HG02588 (cell line): ENCODE data around the gene HMCN1.
A peak's percentile ranks its signal among the peaks of the same experiment; 100 is the strongest.
"Not testable (repeated sequence)": the region's sequence is repeated elsewhere in the genome, so short reads cannot be mapped to it uniquely, and the experiment has no call there.

Source experiments
- ATAC-seq: cut with Tn5 transposase; IDR thresholded peaks from one replicate; pipeline ENCODE4 v1.9.1; 2021; ENCODE audit warnings: mild to moderate bottlenecking, moderate library complexity; ENCODE audit not compliant: unreplicated experiment

Gene HMCN1

GRCh38 chr1:185739967-185740366 lies 5.8 kb downstream of the HMCN1 start:
- ATAC-seq = peak; percentile 70

- no peak for ATAC-seq
These were observed 7.4 kb downstream of the HMCN1 start for GRCh38 chr1:185741551-185741950.

- no peak for ATAC-seq
These were observed 8.2 kb downstream of the HMCN1 start for GRCh38 chr1:185742403-185742802.

GRCh38 chr1:185745165-185745564 lies 11.0 kb downstream of the HMCN1 start:
- no peak for ATAC-seq

- ATAC-seq = no peak
These were observed 24.9 kb downstream of the HMCN1 start for GRCh38 chr1:185759061-185759460.

GRCh38 chr1:185761841-185762240 lies 27.6 kb downstream of the HMCN1 start:
- ATAC-seq = no peak

- ATAC-seq = no peak
These were observed 33.4 kb downstream of the HMCN1 start for GRCh38 chr1:185767508-185768120.

GRCh38 chr1:185768371-185768770 lies 34.2 kb downstream of the HMCN1 start:
- no peak for ATAC-seq

GRCh38 chr1:185769136-185769535 lies 34.9 kb downstream of the HMCN1 start:
- no peak for ATAC-seq

GRCh38 chr1:185774394-185774793 lies 40.2 kb downstream of the HMCN1 start:
- no peak for ATAC-seq

GRCh38 chr1:185775501-185775900 lies 41.3 kb downstream of the HMCN1 start:
- ATAC-seq = no peak

- ATAC-seq = no peak
These were observed 42.3 kb downstream of the HMCN1 start for GRCh38 chr1:185776522-185776921.

GRCh38 chr1:185783860-185784259 lies 49.7 kb downstream of the HMCN1 start:
- ATAC-seq = not testable (repeated sequence)

GRCh38 chr1:185785586-185785985 lies 51.4 kb downstream of the HMCN1 start:
- ATAC-seq = no peak

- no peak for ATAC-seq
These were observed 52.3 kb downstream of the HMCN1 start for GRCh38 chr1:185786524-185786923.

- ATAC-seq = no peak
These were observed 53.0 kb downstream of the HMCN1 start for GRCh38 chr1:185787238-185787637.

- ATAC-seq = no peak
These were observed 54.2 kb downstream of the HMCN1 start for GRCh38 chr1:185788386-185788785.

- ATAC-seq = no peak
These were observed 55.5 kb downstream of the HMCN1 start for GRCh38 chr1:185789501-185790193.

- ATAC-seq = no peak
These were observed 56.1 kb downstream of the HMCN1 start for GRCh38 chr1:185790194-185790735.

- no peak for ATAC-seq
These were observed 57.8 kb downstream of the HMCN1 start for GRCh38 chr1:185792040-185792439.

GRCh38 chr1:185794495-185794894 lies 60.3 kb downstream of the HMCN1 start:
- ATAC-seq = not testable (repeated sequence)

GRCh38 chr1:185795181-185795580 lies 61.0 kb downstream of the HMCN1 start:
- no peak for ATAC-seq
